ENCODE results near the gene CDSN.

CDSN gene

DNA sequence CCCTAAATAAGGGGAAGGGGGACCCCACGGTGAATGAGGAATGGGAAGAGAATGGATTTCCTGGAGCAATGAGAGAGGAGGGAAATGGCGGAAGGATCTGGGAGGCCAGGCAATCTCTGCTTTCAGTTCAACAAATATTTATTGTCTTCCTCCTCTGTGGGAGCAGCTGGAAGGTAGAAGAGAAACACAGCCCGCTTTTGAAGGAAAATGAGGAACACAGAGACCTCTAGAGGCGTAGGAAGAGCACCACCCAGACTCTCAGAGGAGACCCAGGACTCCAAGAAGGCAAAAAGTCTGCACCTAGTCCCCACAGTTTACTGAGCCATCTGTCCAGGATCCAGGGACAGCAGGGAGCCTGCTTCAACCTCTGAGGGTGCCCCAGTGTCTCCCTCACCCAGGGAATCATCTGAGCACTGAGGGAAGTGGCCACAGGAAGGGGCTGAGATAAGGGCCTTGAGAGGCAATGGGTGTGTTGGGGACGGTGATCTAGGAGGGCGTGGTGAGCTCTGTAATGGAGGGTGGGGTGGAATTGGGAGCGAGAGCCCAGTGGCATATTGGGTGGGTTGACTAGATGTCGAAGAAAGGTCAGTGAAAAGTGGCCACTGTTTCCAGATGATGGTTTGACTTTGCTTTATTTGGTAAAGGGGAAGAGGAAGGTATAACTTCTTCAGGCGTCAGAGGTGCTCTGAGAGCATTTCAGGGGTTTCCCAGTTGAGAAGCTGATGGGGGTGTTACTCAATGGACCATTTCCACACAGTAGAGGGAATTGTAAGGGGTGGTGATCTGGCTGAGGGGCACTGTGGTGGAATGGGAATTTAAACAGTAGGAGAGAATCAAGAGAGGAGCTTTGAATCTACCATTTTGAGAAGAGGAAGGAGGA, 5.0 kb downstream of the CDSN start:
- DNase-seq: no peak

DNA sequence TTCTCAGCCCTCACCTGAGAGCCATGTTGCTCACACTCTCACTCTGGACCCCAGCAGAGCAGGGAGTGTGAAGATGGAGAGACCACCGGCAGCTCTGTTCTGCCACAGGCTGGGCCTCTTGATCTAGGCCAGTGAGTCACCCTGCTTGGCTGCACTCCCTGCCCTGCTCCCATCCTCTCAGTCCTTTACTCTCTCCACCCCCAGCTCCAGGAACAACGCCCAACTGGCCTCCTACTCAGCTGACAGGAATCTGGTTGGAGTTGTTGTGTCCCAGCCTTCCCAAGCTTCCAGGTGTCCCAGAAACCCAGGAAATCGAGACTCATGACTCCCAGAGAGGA, 5.7 kb downstream of the CDSN start, which contains the start of gene PSORS1C1:
Gene PSORS1C1, plus strand, starts transcription at position 260 of the 338 bp plus-strand sequence. CDS start 14,833 bp downstream, outside the sequence.
- no peak for DNase-seq

DNA sequence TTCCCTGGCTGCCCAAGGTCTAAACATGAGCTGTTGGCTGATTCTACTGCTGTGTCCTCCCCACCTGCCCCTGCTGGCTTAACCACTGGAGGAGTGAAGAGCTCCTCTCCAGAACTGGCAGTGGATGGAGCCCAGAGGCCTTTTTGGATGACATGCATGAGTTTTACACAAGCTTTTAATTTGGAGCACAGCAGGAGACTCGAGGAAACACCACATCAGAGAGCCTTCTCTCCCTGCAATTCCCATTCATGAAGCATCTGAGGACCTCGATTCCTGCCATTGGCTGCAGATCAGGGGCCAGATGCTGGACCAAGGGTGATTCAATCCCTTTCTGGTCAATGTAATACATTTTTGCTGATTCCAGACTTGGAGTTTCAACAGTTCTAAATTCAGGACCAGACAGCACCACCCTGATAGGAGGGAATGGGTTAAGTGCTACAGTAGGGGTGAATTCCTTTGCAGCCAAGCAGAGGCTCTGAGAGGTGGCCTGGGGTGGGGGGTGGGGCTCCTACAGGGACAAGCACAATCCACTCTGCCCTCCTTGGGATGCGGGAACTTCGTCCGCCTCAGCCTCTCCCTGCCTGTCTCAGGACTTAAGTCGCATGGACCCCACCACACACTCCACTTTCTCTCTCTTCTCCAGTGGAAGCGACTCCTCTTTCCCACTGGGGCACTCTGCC, 6.2 kb downstream of the CDSN start:
- DNase-seq: no peak

DNA sequence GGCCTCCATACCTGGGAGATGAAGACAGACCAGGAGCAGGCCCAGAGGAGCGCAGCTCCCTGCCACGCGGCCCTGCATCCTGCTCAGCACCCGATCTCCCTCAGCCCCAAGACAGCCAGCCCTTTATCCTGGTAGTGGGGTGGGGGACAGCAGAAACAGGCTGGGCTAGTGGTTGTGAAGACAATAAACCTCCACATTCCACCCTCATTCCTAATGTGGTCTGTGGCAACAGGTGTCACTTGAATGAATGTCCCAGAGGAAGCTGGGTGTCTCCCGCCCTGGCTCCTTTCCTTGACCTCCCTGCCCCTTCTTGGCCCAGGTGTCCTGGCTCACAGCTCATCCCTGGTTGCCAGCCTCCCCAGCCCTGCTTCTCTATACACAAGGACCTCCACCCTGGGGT, 7.8 kb downstream of the CDSN start, which contains the start of gene C6orf15:
Gene C6orf15, minus strand, starts transcription at position 98 of the 400 bp plus-strand sequence. Its CDS starts 20 bp downstream, at position 78.
- no peak for DNase-seq

DNA sequence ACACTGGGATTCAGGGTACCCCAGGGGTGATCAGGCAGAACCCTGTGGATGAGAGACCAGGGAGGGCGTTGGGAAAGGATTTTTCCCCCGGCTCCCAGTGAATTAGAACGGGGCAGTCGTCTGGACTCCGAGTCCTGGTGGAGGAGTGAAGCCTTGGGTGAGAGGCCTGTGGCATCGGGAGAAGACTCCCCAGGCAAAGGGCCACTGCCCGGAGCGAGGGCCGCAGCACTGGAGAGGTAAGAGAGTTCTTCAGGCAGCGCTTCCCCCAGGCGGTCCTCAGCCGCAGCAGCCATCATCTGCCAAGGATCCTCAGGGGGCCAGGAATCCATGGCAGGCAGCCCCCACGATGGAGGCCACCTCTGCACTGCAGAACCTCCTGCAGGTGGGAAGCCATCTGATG, 8.5 kb downstream of the CDSN start:
- DNase-seq: no peak

DNA sequence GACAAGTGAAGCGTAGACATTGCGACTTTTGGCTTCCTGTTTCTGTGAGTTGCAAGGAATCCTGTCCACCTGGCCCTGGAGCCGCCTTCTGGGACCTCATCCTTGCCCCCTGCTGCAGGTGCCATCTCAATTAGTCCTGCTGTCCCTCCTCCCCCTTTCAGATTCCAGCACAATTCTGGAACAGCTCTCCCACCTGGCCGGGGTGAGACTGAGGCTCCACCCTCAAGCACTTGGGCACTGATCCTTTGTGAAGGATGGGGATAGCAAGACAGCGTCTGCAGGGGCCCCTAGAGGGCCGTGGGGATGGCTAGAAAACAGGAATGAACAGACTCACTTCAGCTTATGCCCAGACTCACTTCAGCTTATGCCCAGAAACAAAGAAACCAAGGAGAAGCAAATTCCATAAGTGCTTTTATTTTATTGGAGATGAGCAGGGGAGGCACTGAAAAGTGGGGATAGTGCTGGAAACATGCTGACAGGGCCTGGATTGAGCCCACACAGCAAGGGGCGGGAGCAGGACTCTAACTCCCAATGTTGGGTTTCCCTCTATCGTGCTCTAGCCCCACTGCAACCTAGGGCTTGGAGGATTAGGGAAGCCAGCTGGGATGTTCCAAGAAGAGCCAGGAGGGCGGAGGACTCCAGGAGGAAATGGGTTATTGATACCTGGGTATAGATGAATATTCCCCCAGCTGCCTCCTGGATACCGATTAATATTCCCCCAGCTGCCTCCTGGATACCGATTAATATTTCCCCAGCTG, 9.2 kb downstream of the CDSN start:
- DNase-seq: no peak

DNA sequence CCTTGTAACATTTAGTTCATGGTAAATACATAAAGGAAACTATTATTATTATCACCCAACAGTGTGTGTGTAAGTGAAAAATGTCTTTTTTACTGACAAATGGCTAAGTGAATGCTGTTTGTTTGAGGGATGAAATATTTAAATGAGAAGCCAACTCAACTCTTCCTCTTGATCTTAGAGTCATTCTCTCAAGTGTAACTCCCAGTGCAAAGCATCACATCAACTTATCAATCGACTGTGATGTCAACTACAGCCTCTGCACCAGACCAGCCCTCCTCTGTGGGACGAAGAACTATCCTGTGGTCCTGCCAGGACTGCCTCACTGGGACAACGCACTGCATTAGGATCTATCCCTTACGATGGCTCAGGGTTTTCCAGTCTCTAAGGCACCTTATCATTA, 13.2 kb downstream of the CDSN start:
- DNase-seq: no peak

DNA sequence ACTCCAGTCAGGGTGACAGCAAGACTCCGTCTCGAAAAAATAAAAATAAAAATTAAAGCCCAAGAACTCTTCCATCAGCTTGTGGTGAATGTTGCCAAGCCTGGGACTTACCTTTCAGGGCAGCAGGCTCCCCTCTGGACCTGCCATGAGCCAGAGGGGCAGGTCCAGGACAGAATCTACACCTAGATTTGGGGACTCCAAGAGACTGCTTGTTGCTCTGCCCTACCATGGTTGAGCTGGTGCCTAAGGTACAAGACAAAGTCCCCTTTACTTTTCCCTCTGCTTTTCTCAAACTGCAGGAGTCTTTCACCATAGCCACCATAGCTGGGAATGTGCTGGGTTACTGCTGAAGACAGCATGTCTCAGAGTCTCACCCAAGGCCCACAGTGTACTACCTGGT, 17.1 kb downstream of the CDSN start:
- DNase-seq: no peak

DNA sequence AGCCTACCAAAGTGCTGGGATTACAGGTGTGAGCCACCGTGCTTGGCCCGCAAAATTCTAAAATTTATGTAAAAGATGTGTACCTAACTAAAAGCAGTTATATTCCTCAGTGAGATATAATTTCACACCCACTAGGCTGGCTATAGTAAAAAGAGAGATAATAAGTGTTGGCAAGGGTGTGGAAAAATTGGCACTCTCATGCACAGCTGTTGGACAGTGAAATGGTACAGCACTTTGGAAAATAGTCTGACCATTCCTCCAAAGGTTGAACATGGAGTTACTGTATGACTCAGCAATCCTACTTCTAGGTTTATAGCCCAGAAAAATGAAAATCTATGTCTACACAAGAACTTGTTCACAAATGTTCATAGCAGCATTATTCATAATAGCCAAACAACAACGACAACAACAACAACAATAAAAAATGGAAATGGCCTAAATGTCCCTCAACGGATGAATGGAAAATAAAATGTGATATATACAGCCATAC, 21.8 kb downstream of the CDSN start:
- DNase-seq: no peak

DNA sequence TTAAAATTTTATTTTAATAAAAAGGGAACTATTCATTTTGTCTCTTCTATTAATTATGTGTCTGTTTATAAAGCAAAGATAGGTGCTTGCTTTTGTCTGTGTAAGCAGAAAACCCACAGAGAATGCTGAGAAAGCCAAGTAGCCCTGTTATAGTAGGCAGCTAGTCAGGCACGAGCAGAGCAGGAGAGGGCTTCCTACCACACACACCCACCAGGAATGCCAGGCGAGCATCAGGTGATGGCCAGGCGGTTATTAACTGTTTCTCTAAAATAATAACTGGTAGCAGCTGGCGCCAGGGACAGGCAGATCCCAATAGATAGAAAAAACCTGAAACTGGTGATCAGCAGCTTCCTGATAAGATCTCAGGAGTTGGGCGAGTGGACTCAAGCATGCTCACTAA, 23.6 kb downstream of the CDSN start:
- no peak for DNase-seq

DNA sequence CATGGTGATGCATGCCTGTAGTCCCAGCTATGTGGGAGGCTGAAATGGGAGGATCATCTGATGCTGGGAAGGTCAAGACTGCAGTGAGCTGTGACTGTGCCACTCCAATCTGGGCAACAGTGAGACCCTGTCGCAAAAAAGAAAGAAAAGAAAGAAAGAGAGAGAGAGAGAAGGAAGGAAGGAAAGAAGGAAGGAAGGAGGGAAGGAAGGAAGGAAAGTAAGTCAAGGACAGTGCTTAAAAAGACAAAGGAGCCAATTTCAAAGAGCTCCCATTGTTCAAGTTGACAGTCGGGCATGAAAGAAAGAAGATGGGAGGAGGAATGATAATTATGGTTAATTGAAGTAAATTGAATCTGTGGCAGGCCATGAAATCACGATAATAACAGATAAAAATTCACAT, 24.0 kb downstream of the CDSN start:
- DNase-seq: no peak

DNA sequence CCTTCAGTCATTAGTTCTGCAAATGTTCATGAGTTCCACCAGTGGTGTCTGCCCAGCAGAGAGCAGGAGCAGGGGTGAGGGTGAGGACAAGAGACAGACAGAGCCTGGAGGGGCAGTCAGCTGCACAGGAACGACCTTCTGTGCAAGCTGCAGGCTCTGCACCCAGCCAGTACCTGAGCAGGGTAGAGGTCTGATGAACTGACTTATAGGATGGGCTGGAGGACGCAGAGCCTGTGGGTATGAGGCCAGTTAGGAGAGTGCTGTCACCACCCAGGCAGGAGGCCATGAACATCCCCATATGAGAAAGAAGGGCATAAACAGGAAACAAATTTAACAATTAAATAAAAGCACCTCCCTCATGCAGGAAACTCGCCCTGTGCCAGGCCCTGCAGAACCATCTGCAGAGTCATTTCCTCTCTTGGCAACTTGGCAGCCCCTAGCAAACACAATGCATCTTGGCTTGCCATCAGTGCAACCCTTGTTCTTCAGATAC, 25.8 kb downstream of the CDSN start:
- no peak for DNase-seq

DNA sequence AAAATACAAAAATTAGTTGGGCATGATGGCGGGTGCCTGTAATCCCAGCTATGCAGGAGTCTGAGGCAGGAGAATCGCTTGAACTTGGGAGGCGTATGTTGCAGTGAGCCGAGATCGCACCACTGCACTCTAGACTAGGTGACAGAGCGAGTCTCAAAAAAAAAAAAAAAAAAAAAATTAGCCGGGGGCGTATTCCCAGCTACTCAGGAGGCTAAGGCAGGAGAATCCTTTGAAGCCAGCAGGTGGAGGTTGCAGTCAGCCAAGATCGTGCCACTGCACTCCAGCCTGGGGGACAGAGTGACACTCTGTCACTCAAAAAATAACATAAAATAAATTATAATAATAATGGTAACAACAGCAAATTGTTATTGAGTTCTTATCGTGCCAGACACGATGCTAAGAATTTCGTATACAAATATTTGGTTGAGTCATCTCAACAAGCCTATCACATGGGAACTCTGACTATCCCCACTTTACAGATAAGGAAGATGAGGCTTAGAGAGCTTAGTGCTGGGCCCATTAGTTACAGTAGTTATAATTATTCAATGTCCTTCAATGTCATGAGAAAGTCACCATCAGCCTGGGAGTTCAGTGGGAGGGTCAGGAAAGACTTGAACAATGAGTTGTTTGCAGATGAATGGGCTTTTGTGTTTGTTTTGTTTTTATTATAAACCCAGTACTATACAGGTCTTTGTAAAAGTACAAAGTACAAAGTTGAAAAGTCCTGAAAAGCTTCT, 27.3 kb downstream of the CDSN start:
- no peak for DNase-seq

DNA sequence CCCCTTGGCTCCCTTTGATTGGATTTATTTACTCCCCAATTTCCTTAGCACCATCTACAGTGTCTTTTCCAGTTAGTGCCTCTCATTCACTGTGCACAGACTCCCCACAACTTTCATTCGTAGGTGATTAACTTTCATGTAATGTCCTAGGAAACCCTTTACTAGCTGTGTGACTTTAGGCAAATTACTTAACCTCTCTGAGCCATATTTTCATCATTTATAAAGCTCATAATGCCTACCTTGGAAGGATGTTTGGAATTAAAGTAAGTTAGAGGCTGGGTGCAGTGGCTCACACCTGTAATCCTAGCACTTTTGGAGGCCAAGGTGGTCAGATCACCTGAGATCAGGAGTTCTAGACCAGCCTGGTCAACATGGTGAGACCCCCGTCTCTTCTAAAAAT, 28.0 kb downstream of the CDSN start:
- no peak for DNase-seq

DNA sequence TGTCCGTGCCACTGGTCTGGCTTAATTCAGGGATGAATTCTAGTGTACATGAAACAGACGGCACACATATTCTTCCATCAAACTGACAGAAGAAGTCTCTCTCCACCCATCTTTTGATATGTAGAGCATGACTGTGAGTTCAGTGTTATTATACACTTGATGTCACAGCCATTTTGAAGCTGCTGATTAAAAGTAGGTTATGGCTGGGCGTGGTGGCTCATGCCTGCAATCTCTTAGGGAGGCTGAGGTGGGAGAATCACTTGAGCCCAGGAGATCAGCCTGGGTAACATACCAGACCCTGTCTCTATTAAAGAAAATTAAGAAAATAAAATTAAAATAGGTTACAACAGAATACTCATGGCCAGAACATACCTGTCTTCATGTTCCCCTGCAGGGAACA, 28.6 kb downstream of the CDSN start:
- DNase-seq: no peak

DNA sequence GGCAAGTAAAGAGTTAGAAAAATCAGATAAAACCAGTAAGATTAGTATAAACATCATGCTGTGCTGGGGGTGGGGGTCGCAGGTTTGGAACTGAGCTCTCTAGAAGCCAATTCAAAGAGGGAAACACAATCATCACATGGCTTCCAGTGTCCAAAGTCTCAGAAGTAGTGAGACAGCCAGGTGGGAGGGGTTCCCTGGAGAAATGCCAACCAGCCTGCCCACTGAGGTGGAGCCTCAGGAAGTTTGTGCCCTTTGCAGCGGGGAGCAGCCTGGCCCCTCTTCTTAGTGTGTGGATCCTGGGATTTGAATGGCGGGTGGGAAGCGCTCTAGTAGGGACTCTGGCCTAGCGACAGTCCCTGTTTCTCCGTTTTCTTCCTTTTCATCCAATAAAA, 29.3 kb downstream of the CDSN start:
- DNase-seq: no peak

DNA sequence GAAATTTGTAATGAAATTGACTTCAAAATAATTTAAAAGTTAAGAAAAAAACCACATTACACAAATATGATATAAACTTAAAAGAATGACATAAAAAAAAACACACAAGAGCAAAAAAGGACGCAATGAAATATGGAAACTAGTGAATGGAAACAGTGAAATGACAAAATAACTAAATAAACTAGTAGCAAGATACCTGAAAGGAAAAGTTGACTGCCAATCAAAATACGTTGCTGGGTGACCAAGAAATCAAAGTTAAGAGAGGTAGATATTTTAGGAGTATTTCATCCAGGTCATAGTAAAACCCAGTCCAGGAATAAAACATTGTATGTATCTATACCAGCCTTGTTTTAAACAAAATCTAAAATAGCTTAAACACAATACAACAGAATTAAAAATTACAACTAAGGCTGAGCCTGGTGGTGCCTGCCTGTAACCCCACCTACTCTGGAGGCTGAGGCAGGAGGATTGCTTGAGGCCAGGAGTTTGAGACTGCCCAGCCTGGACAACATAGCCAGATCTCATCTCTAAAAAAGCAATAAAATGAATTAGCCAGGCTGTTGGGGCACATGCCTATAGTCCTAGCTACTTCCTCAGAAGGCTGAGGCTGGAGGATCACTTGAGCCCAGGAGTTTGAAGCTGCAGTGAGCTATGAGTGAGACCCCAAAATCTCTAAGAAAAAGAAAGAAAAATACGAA, 29.8 kb downstream of the CDSN start:
- no peak for DNase-seq

DNA sequence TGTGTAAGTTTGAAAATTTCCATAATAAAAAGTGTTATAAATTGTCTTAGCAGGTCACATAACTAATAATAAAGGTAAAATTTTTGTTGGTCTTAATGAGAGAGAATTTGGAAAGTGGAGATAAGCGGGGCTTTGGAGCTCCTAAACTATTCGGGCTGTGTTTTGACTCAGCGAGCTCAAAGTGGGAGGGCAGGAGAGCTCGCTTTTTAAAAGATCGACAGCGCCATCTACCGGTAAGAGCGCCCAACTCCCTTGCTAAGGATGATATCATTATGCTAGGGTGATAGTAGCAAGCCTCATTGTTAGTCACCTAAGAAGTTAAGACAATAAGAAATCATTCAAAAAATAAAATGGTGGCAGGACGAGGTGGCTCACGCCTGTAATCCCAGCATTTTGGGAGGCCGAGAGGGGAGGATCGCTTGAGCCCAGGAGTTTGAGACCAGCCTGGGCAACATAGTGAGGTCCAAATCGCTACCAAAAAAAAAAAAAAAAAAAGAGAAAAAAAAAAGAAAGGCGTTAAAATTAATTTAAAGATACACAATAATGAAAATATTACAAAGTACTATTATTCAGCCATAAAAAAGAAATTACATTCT, 32.7 kb downstream of the CDSN start:
- no peak for DNase-seq

DNA sequence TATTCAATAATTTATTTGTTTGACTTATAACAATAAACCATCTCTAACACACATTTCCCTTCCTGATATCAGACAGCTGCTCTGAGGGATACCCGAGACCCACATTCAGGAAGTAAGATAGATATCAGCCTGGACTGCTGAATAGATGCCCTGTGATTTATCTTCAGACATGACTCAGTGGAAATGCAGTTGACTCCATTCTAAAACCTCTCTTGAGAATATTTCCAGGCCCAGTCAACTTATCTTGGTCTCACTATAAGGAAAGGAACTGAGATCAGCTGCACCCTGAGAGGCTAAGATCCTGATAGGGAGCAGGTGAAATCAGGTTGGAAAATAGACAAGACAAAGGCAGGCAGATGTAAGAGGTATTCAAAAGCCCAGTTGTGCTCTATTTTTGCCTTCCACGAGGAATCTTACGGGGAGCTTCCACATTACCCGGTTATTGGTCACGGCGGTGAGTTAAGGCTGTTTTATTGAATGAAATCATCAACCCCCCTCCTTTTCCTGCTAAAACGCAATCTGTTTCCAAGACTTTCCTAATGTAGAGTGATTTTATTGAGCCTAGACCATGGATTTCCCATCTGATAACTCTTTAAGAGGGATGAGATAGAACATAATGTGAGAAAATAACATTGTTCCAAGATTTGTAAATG, 33.3 kb downstream of the CDSN start:
- DNase-seq: no peak

DNA sequence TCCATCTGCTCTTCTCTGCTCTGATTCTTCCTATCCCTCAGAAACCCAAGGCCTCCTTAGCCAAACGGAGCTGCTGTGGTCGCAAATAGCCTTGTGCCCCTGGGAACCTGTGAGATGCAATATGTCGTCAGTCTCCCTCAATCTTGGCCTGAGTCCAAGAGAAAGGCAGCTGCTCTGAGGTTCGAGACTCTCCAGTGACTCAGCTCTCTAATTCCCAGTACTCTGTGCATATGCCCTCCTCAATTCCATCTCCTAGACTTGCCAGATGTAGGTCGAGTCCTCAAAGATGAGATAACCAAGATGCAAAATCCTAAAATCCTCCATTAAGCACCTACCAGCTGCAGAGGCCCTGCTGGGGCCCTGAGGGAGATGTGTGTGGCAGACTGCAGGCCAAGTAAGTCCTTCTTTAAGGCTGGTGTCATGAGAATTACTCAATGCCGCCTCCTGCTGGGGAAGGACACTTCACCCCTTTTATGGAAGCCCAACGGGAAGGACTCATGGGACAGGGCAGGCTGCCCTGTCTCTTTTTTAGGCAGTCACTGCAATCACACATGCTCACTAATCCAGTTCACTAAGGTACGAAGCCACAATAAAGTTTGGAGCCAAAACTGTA, 36.4 kb downstream of the CDSN start:
- DNase-seq: no peak

Data from activated gamma-delta T cell (primary cell).